Measurements from ENCODE around the gene LIN54. TPM values are rescaled to one million over a fixed set of nuclear protein-coding genes. Genes with fewer than 3 reads are reported as not detected.

Gene LIN54
- total and polyA plus RNA-seq, 2 of the 4 experiments (the other 2 are of a cell fraction): 5.3 to 26.9 TPM

DNA sequence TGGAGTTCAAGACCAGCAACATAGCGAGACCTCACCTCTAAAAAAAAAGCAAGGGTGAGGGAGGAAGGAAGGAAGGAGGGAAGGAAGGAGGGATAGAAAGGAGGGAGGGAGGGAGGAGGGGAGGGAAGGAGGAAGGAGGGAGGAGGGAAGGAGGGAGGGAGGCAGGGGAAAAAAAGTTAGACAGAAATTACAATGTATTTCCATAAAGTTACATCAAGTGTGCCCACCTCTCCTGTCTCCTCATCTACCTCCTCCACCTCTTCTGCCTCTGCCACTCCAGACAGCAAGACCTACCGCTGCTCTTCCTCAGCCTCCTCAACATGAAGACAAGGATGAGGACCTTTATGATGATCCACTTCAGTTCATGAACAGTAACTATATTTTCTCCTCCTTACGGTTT, 8.3 kb downstream of the LIN54 start:
- dilution Hi-C loops (cut with HindIII; ENCODE audit: low sequenced_read_pairs, unreplicated experiment): no loop called here
- no peak overlapping the region for H3K23ac ChIP-seq (ENCODE audit: low read depth, low read length)
- 88% methylated on average over 1 of the region's 3 CpGs; no CpG with 5 or more reads in 1 of the 2 experiments for WGBS, 2 experiments (ENCODE audit: extremely low coverage in 2 of 2, insufficient read length in 1 of 2)

More for the DNA sequence above, 8.3 kb downstream of the LIN54 start:
- no peak overlapping the region for H2AFZ ChIP-seq (replicated peaks; ENCODE audit: low read length, poor library complexity)
- no peak overlapping the region for H2BK5ac ChIP-seq (ENCODE audit: low read depth, low read length, poor library complexity, severe bottlenecking)
- H3K4ac ChIP-seq (ENCODE audit: low read depth, low read length): no peak overlapping the region
- H3K56ac ChIP-seq (ENCODE audit: extremely low read depth, insufficient read depth, low read length): no peak overlapping the region
- CTCF ChIA-PET: interaction anchor here (0.7 to 1.8 kb wide), 2 partner anchors 11 to 78 kb away, joined by 3 to 4 read pairs; no protein-coding TSS in a partner anchor
- H2AK9ac ChIP-seq (replicated peaks; ENCODE audit: low read depth, low read length, poor library complexity): no peak overlapping the region
- H2AK5ac ChIP-seq (ENCODE audit: low read depth, low read length): no peak overlapping the region
- H3K36me3 ChIP-seq (ENCODE audit: control insufficient read depth, insufficient read depth, low read length): no peaks in the 10 kb centered on the region
- TF ChIP-seq, protein P1, sequence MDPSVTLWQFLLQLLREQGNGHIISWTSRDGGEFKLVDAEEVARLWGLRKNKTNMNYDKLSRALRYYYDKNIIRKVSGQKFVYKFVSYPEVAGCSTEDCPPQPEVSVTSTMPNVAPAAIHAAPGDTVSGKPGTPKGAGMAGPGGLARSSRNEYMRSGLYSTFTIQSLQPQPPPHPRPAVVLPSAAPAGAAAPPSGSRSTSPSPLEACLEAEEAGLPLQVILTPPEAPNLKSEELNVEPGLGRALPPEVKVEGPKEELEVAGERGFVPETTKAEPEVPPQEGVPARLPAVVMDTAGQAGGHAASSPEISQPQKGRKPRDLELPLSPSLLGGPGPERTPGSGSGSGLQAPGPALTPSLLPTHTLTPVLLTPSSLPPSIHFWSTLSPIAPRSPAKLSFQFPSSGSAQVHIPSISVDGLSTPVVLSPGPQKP (IDR thresholded peaks at IDR 0.05; ENCODE audit: borderline replicate concordance, low read depth, low read length): no peak
- TF ChIP-seq MXI1 (IDR thresholded peaks at IDR 0.05; ENCODE audit: borderline replicate concordance, low read depth, low read length): no peak
- H3K18ac ChIP-seq (ENCODE audit: low read depth, low read length): no peak overlapping the region
- peaks cover 47 to 48% of the 10 kb centered on the region in 2 experiments for H3K79me1 ChIP-seq (ENCODE audit: low read depth in 1 of 2, low read length in 2 of 2)
- peaks cover 3% of the 10 kb centered on the region for H3K9me1 ChIP-seq (ENCODE audit: insufficient read depth, low read length)
- intact Hi-C loops (cut with micrococcal nuclease) (no loop called here), in situ Hi-C loops (cut with MboI; ENCODE audit: low sequenced_read_pairs) (no loop called here)
- no TSS peak for BruUV-seq (replicated peaks)
- POLR2A ChIA-PET (ENCODE audit: unreplicated experiment): no interaction called here
- H4K20me1 ChIP-seq (ENCODE audit: insufficient read depth, low read length): peaks cover 7% of the 10 kb centered on the region; the same call in 1 of the 2 replicates
- H3K9ac ChIP-seq (ENCODE audit: low read depth, low read length): no peak overlapping the region
- no peak overlapping the region for H3K4me2 ChIP-seq (ENCODE audit: low read depth, low read length)
- H3K27ac ChIP-seq (ENCODE audit: insufficient read depth, low read length): no peak overlapping the region
- no peak overlapping the region for H3K4me3 ChIP-seq (ENCODE audit: insufficient read depth, low read depth, low read length)
- ATAC-seq (ENCODE audit: low read depth): no peak
- DNase-seq: no peak
- H4K8ac ChIP-seq (ENCODE audit: low read depth in 2 of 2, low read length in 2 of 2): no peak overlapping the region
- H2BK120ac ChIP-seq (ENCODE audit: low read depth, low read length): no peak overlapping the region
- no peaks in the 10 kb centered on the region for H3K4me1 ChIP-seq (ENCODE audit: control insufficient read depth, insufficient read depth, low read length)
- no peak overlapping the region for H4K91ac ChIP-seq (ENCODE audit: insufficient read depth, low read depth, low read length)
- no peak overlapping the region for H4K5ac ChIP-seq (ENCODE audit: low read depth, low read length)
- no peaks in the 10 kb centered on the region for H3K27me3 ChIP-seq (ENCODE audit: control insufficient read depth, insufficient read depth, low read length)
- no peak overlapping the region for H2BK20ac ChIP-seq (ENCODE audit: low read depth, low read length)
- H3K14ac ChIP-seq (replicated peaks; ENCODE audit: low read depth, low read length): no peak overlapping the region
- no peaks in the 10 kb centered on the region for H3K9me3 ChIP-seq (ENCODE audit: control insufficient read depth, insufficient read depth, low read length)
- no peak overlapping the region for H2BK15ac ChIP-seq (ENCODE audit: low read depth, low read length)

All from IMR-90 (cell line).